Stimulated activated CD4-positive, alpha-beta T cell treated with anti-CD3 and anti-CD28 coated beads, Interleukin-1b, Interleukin-23, amount 100 ng/mL, for 48 hours (primary cell): Measurements from ENCODE around the gene CDR2L.

ENCODE experiments used
- DNase-seq: peaks from one replicate; pipeline ENCODE4 v3.0.0-alpha.2; 2020

The CDR2L gene

GRCh38 chr17:75046407-75047289 is 59.2 kb downstream of the CDR2L start, which contains the start of the genes ATP5PD and KCTD2:
TSS of gene ATP5PD (minus strand) at chr17:75046969. CDS start at chr17:75042650, 4,319 bp downstream.
TSS of gene KCTD2 (plus strand) at chr17:75047225. CDS start at chr17:75047251, 26 bp downstream.
- DNase-seq: peak; percentile 95

GRCh38 chr17:75047398-75048098 is 60.1 kb downstream of the CDR2L start:
- DNase-seq: peak; percentile 20

GRCh38 chr17:75048249-75048878 is 60.9 kb downstream of the CDR2L start:
- DNase-seq: no peak

GRCh38 chr17:75049057-75049456 is 61.6 kb downstream of the CDR2L start:
- no peak for DNase-seq

GRCh38 chr17:75049706-75050105 is 62.3 kb downstream of the CDR2L start:
- DNase-seq: peak; percentile 14

- no peak for DNase-seq
These were observed 64.5 kb downstream of the CDR2L start for GRCh38 chr17:75051941-75052340.
